Myocyte (in vitro differentiated cells): ENCODE results near the gene ST3GAL4. TPM values are rescaled to one million over a fixed set of nuclear protein-coding genes. Genes with fewer than 3 reads are reported as not detected.

Experiments
- total RNA-seq: library from RNA; depleted of rRNA; stranded (reverse); fragments of >200 nt; gene quantifications from 2 replicates; pipeline ENCODE4 v1.2.3, GENCODE V29; 2014

Gene ST3GAL4
- total RNA-seq, 1 donor from 2014 or later = 24.2 TPM

Other genes starting within 250 kb of the ST3GAL4 start
- 37.6 and 47.0 TPM in 2 replicates for gene RPUSD4, start 144.0 kb upstream of the ST3GAL4 start, total RNA-seq
- gene FAM118B, start 143.9 kb upstream of the ST3GAL4 start, total RNA-seq = 33.8 and 34.2 TPM in 2 replicates
- gene SRPRA, start 86.8 kb upstream of the ST3GAL4 start, total RNA-seq = 143 and 157 TPM in 2 replicates
- gene FOXRED1, start 86.5 kb upstream of the ST3GAL4 start, total RNA-seq = 32.1 and 39.8 TPM in 2 replicates
- 3.7 and 3.9 TPM in 2 replicates for gene TIRAP, start 72.6 kb upstream of the ST3GAL4 start, total RNA-seq
- 14.6 and 19.4 TPM in 2 replicates for gene DCPS, start 51.6 kb upstream of the ST3GAL4 start, total RNA-seq